Type B pancreatic cell (in vitro differentiated cells): ENCODE data around the gene PHF1. TPM values are rescaled to one million over a fixed set of nuclear protein-coding genes. Genes with fewer than 3 reads are reported as not detected.

ENCODE experiments used
- DNase-seq: peaks from one replicate; pipeline ENCODE4 v3.0.0; 2021; ENCODE audit warnings: mixed read lengths; ENCODE audit not compliant: unreplicated experiment; ENCODE audit errors: extremely low spot score
- H3K27ac Mint-ChIP-seq: 2 replicates; pipeline ENCODE4 v1.8.0; 2021; ENCODE audit warnings: mild to moderate bottlenecking, mixed read lengths
- H3K27me3 Mint-ChIP-seq: 2 replicates; pipeline ENCODE4 v1.8.0; 2021; ENCODE audit warnings: mixed read lengths
- H3K36me3 Mint-ChIP-seq: 2 replicates; pipeline ENCODE4 v1.8.0; 2021; ENCODE audit warnings: mixed read lengths
- H3K4me1 Mint-ChIP-seq: one replicate; pipeline ENCODE4 v1.8.0; 2021; ENCODE audit warnings: mixed read lengths; ENCODE audit not compliant: unreplicated experiment
- H3K4me3 Mint-ChIP-seq: 2 replicates; pipeline ENCODE4 v1.8.0; 2021; ENCODE audit warnings: mild to moderate bottlenecking, mixed read lengths
- H3K9me3 Mint-ChIP-seq: 2 replicates; pipeline ENCODE4 v1.8.0; 2021; ENCODE audit warnings: mixed read lengths
- CTCF ChIP-seq: fragments of 200-600 bp; sonication (generic); conservative IDR thresholded peaks from 2 replicates; pipeline ENCODE4 v1.5.0; 2021; ENCODE audit warnings: antibody characterized with exemption, mild to moderate bottlenecking
- total RNA-seq: library from RNA; stranded (reverse); gene quantifications from 2 replicates; pipeline ENCODE4 v1.2.1, GENCODE V29; 2021; ENCODE audit warnings: low replicate concordance

PHF1 gene
- total RNA-seq, 1 donor from 2014 or later, result 49.6 TPM

GRCh38 chr6:33438978-33439594 lies 28.3 kb downstream of the PHF1 start:
- Mint-ChIP-seq H3K27ac (no peak overlapping the region), H3K36me3 (peaks cover 20% of the 10 kb centered on the region)

GRCh38 chr6:33439956-33440648 lies 29.3 kb downstream of the PHF1 start:
- Mint-ChIP-seq H3K4me3 (no peak overlapping the region), H3K36me3 (peaks cover 23% of the 10 kb centered on the region), H3K27ac (no peak overlapping the region), H3K27me3 (no peaks in the 10 kb centered on the region), H3K9me3 (no peaks in the 10 kb centered on the region), H3K4me1 (no peaks in the 10 kb centered on the region)
- no peak for DNase-seq
- TF ChIP-seq CTCF, result no peak

More at GRCh38 chr6:33438978-33439594, 28.3 kb downstream of the PHF1 start:
- H3K9me3 Mint-ChIP-seq, result no peaks in the 10 kb centered on the region
- H3K27me3 Mint-ChIP-seq, result no peaks in the 10 kb centered on the region
- no peak for TF ChIP-seq CTCF
- DNase-seq, result no peak
- no peak overlapping the region for H3K4me3 Mint-ChIP-seq
- peaks cover 2% of the 10 kb centered on the region for H3K4me1 Mint-ChIP-seq

- Mint-ChIP-seq H3K36me3 (peaks cover 23% of the 10 kb centered on the region), H3K9me3 (no peaks in the 10 kb centered on the region), H3K4me3 (no peak overlapping the region), H3K4me1 (no peaks in the 10 kb centered on the region), H3K27me3 (no peaks in the 10 kb centered on the region), H3K27ac (no peak overlapping the region)
- no peak for TF ChIP-seq CTCF
- no peak for DNase-seq
These were observed 30.0 kb downstream of the PHF1 start for GRCh38 chr6:33440649-33441309.

- H3K36me3 Mint-ChIP-seq, result peaks cover 27% of the 10 kb centered on the region
- H3K27ac Mint-ChIP-seq, result no peak overlapping the region
- no peaks in the 10 kb centered on the region for H3K9me3 Mint-ChIP-seq
- H3K4me3 Mint-ChIP-seq, result no peak overlapping the region
- TF ChIP-seq CTCF, result no peak
- DNase-seq, result no peak
- H3K4me1 Mint-ChIP-seq, result no peaks in the 10 kb centered on the region
- H3K27me3 Mint-ChIP-seq, result no peaks in the 10 kb centered on the region
These were observed 30.6 kb downstream of the PHF1 start for GRCh38 chr6:33441457-33441856.

- H3K27ac Mint-ChIP-seq, result no peak overlapping the region
- no peak for DNase-seq
- H3K4me3 Mint-ChIP-seq, result no peak overlapping the region
- no peaks in the 10 kb centered on the region for H3K9me3 Mint-ChIP-seq
- no peaks in the 10 kb centered on the region for H3K27me3 Mint-ChIP-seq
- no peak for TF ChIP-seq CTCF
- no peaks in the 10 kb centered on the region for H3K4me1 Mint-ChIP-seq
- peaks cover 21% of the 10 kb centered on the region for H3K36me3 Mint-ChIP-seq
These were observed 31.5 kb downstream of the PHF1 start for GRCh38 chr6:33442283-33442682.
